ENCODE results near the gene RAB20. TPM values are rescaled to one million over a fixed set of nuclear protein-coding genes. Genes with fewer than 3 reads are reported as not detected.
A peak's percentile ranks its signal among the peaks of the same experiment; 100 is the strongest.

The RAB20 gene
- total and polyA plus RNA-seq, 9 donors, result 1.9 to 6.0 (median 3.3) TPM

- no peak for DNase-seq
- WGBS (ENCODE audit: insufficient coverage), result 88% methylated on average over 12 of the region's 17 CpGs
- Histone ChIP-seq H3K4me3 (ENCODE audit: low read length) (no peak overlapping the region), H3K27me3 (ENCODE audit: control insufficient read depth, insufficient read depth, low read length) (no peaks in the 10 kb centered on the region), H3K9me3 (replicated peaks; ENCODE audit: control insufficient read depth, low read depth, low read length) (no peaks in the 10 kb centered on the region), H3K27ac (ENCODE audit: low read length) (no peak overlapping the region), H3K4me1 (ENCODE audit: control insufficient read depth, insufficient read depth, low read length) (peaks cover 12% of the 10 kb centered on the region), H3K36me3 (ENCODE audit: control insufficient read depth, insufficient read depth, low read length) (peaks cover 64% of the 10 kb centered on the region)
Observed at GRCh38 chr13:110512198-110512740, 49.3 kb downstream of the RAB20 start.

- Histone ChIP-seq H3K27me3 (ENCODE audit: control insufficient read depth, insufficient read depth, low read length) (no peaks in the 10 kb centered on the region), H3K27ac (ENCODE audit: low read length) (no peak overlapping the region), H3K4me3 (ENCODE audit: low read length) (no peak overlapping the region), H3K9me3 (replicated peaks; ENCODE audit: control insufficient read depth, low read depth, low read length) (no peaks in the 10 kb centered on the region), H3K4me1 (ENCODE audit: control insufficient read depth, insufficient read depth, low read length) (peaks cover 15% of the 10 kb centered on the region), H3K36me3 (ENCODE audit: control insufficient read depth, insufficient read depth, low read length) (peaks cover 70% of the 10 kb centered on the region)
- 93% methylated on average over 31 of the region's 31 CpGs for WGBS (ENCODE audit: insufficient coverage)
- no peak for DNase-seq
Observed at GRCh38 chr13:110511509-110512181, 49.9 kb downstream of the RAB20 start.

- no peaks in the 10 kb centered on the region for H3K9me3 ChIP-seq (replicated peaks; ENCODE audit: control insufficient read depth, low read depth, low read length)
- peaks cover 84% of the 10 kb centered on the region for H3K36me3 ChIP-seq (ENCODE audit: control insufficient read depth, insufficient read depth, low read length)
- peak overlapping the region; percentile 49 for H3K27ac ChIP-seq (ENCODE audit: low read length)
- WGBS (ENCODE audit: insufficient coverage), result 15% methylated on average over 12 of the region's 18 CpGs
- peaks cover 18% of the 10 kb centered on the region for H3K4me1 ChIP-seq (ENCODE audit: control insufficient read depth, insufficient read depth, low read length)
- no peak overlapping the region for H3K4me3 ChIP-seq (ENCODE audit: low read length)
- DNase-seq, result peak; percentile 80
- H3K27me3 ChIP-seq (ENCODE audit: control insufficient read depth, insufficient read depth, low read length), result no peaks in the 10 kb centered on the region
Observed at GRCh38 chr13:110509971-110510786, 51.3 kb downstream of the RAB20 start.

- H3K4me1 ChIP-seq (ENCODE audit: control insufficient read depth, insufficient read depth, low read length), result peaks cover 18% of the 10 kb centered on the region
- no peaks in the 10 kb centered on the region for H3K27me3 ChIP-seq (ENCODE audit: control insufficient read depth, insufficient read depth, low read length)
- DNase-seq, result peak; percentile 29
- peak overlapping the region; percentile 49 for H3K27ac ChIP-seq (ENCODE audit: low read length)
- no peaks in the 10 kb centered on the region for H3K9me3 ChIP-seq (replicated peaks; ENCODE audit: control insufficient read depth, low read depth, low read length)
- 14% methylated on average over 4 of the region's 4 CpGs for WGBS (ENCODE audit: insufficient coverage)
- H3K4me3 ChIP-seq (ENCODE audit: low read length), result no peak overlapping the region
- H3K36me3 ChIP-seq (ENCODE audit: control insufficient read depth, insufficient read depth, low read length), result peaks cover 78% of the 10 kb centered on the region
Observed at GRCh38 chr13:110509478-110509926, 52.0 kb downstream of the RAB20 start.

GRCh38 chr13:110507678-110508381 is 53.7 kb downstream of the RAB20 start:
- Histone ChIP-seq H3K4me3 (ENCODE audit: low read length) (no peak overlapping the region), H3K27ac (ENCODE audit: low read length) (peak overlapping the region; percentile 51)

GRCh38 chr13:110506859-110507566 is 54.5 kb downstream of the RAB20 start:
- Histone ChIP-seq H3K4me1 (ENCODE audit: control insufficient read depth, insufficient read depth, low read length) (peaks cover 18% of the 10 kb centered on the region), H3K9me3 (replicated peaks; ENCODE audit: control insufficient read depth, low read depth, low read length) (no peaks in the 10 kb centered on the region), H3K27me3 (ENCODE audit: control insufficient read depth, insufficient read depth, low read length) (no peaks in the 10 kb centered on the region), H3K4me3 (ENCODE audit: low read length) (no peak overlapping the region), H3K36me3 (ENCODE audit: control insufficient read depth, insufficient read depth, low read length) (peaks cover 79% of the 10 kb centered on the region), H3K27ac (ENCODE audit: low read length) (peak overlapping the region; percentile 51)
- 53% methylated on average over 12 of the region's 17 CpGs for WGBS (ENCODE audit: insufficient coverage)
- DNase-seq, result peak; percentile 35

More at GRCh38 chr13:110507678-110508381, 53.7 kb downstream of the RAB20 start:
- DNase-seq, result no peak
- H3K27me3 ChIP-seq (ENCODE audit: control insufficient read depth, insufficient read depth, low read length), result no peaks in the 10 kb centered on the region
- H3K36me3 ChIP-seq (ENCODE audit: control insufficient read depth, insufficient read depth, low read length), result peaks cover 80% of the 10 kb centered on the region
- H3K4me1 ChIP-seq (ENCODE audit: control insufficient read depth, insufficient read depth, low read length), result peaks cover 18% of the 10 kb centered on the region
- no peaks in the 10 kb centered on the region for H3K9me3 ChIP-seq (replicated peaks; ENCODE audit: control insufficient read depth, low read depth, low read length)
- 92% methylated on average over 20 of the region's 23 CpGs for WGBS (ENCODE audit: insufficient coverage)

GRCh38 chr13:110506396-110506795 is 55.1 kb downstream of the RAB20 start:
- H3K4me1 ChIP-seq (ENCODE audit: control insufficient read depth, insufficient read depth, low read length), result peaks cover 18% of the 10 kb centered on the region
- WGBS (ENCODE audit: insufficient coverage), result 83% methylated on average over 17 of the region's 18 CpGs
- H3K9me3 ChIP-seq (replicated peaks; ENCODE audit: control insufficient read depth, low read depth, low read length), result no peaks in the 10 kb centered on the region
- peaks cover 79% of the 10 kb centered on the region for H3K36me3 ChIP-seq (ENCODE audit: control insufficient read depth, insufficient read depth, low read length)
- DNase-seq, result no peak
- H3K27ac ChIP-seq (ENCODE audit: low read length), result no peak overlapping the region
- no peak overlapping the region for H3K4me3 ChIP-seq (ENCODE audit: low read length)
- no peaks in the 10 kb centered on the region for H3K27me3 ChIP-seq (ENCODE audit: control insufficient read depth, insufficient read depth, low read length)

- DNase-seq, result no peak
- H3K4me3 ChIP-seq (ENCODE audit: low read length), result no peak overlapping the region
- 84% methylated on average over 8 of the region's 10 CpGs for WGBS (ENCODE audit: insufficient coverage)
- peaks cover 18% of the 10 kb centered on the region for H3K4me1 ChIP-seq (ENCODE audit: control insufficient read depth, insufficient read depth, low read length)
- H3K9me3 ChIP-seq (replicated peaks; ENCODE audit: control insufficient read depth, low read depth, low read length), result peaks cover under 1% of the 10 kb centered on the region
- no peaks in the 10 kb centered on the region for H3K27me3 ChIP-seq (ENCODE audit: control insufficient read depth, insufficient read depth, low read length)
- H3K27ac ChIP-seq (ENCODE audit: low read length), result no peak overlapping the region
- peaks cover 82% of the 10 kb centered on the region for H3K36me3 ChIP-seq (ENCODE audit: control insufficient read depth, insufficient read depth, low read length)
Observed at GRCh38 chr13:110505594-110505993, 55.9 kb downstream of the RAB20 start.

GRCh38 chr13:110503979-110504499 is 57.5 kb downstream of the RAB20 start:
- peaks cover 87% of the 10 kb centered on the region for H3K36me3 ChIP-seq (ENCODE audit: control insufficient read depth, insufficient read depth, low read length)
- peaks cover 10% of the 10 kb centered on the region for H3K4me1 ChIP-seq (ENCODE audit: control insufficient read depth, insufficient read depth, low read length)
- no peaks in the 10 kb centered on the region for H3K27me3 ChIP-seq (ENCODE audit: control insufficient read depth, insufficient read depth, low read length)
- H3K9me3 ChIP-seq (replicated peaks; ENCODE audit: control insufficient read depth, low read depth, low read length), result peaks cover 10% of the 10 kb centered on the region
- no peak for DNase-seq
- 89% methylated on average over 17 of the region's 18 CpGs for WGBS (ENCODE audit: insufficient coverage)
- H3K4me3 ChIP-seq (ENCODE audit: low read length), result no peak overlapping the region
- H3K27ac ChIP-seq (ENCODE audit: low read length), result no peak overlapping the region
